Vagina (tissue), 2 donors: ENCODE results near the gene AMDHD1. TPM values are rescaled to one million over a fixed set of nuclear protein-coding genes. Genes with fewer than 3 reads are reported as not detected.
"Not testable (repeated sequence)": the region's sequence is repeated elsewhere in the genome, so short reads cannot be mapped to it uniquely, and the experiment has no call there.

ENCODE experiments used
- DNase-seq, 2 donors: peaks; one replicate each; pipeline ENCODE4 v3.0.0-alpha.2; 2017; ENCODE audit errors: extremely low spot score in 2 of 2
- H3K27ac ChIP-seq: fragments of 200-600 bp; sonication (generic); one replicate; pipeline ENCODE4 v1.5.1; 2019
- H3K27me3 ChIP-seq: fragments of 200-600 bp; sonication (generic); one replicate; pipeline ENCODE4 v1.5.1; 2019
- H3K36me3 ChIP-seq, 2 donors: fragments of 200-600 bp; sonication (generic); one replicate each; pipeline ENCODE4 v1.5.1; 2017 to 2019
- H3K4me1 ChIP-seq: fragments of 200-600 bp; sonication (generic); one replicate; pipeline ENCODE4 v1.5.1; 2019
- H3K4me3 ChIP-seq, 2 donors: fragments of 200-600 bp; sonication (generic); 1 replicate in 1 of 2; 2 replicates in 1 of 2; pipeline ENCODE4 v1.5.1; 2016 to 2019
- H3K9me3 ChIP-seq: fragments of 200-600 bp; sonication (generic); one replicate; pipeline ENCODE4 v1.5.1; 2019
- POLR2A ChIP-seq, 2 donors: fragments of 450-650 bp; IDR thresholded peaks; one replicate each; pipeline ENCODE4 v1.6.1; 2017; ENCODE audit warnings: antibody characterized with exemption in 2 of 2, mild to moderate bottlenecking in 2 of 2, moderate library complexity in 2 of 2
- POLR2AphosphoS5 ChIP-seq, 2 donors: sonication (generic); formaldehyde crosslinking; IDR thresholded peaks; one replicate each; pipeline ENCODE4 v1.9.0; 2017; ENCODE audit warnings: antibody characterized with exemption in 2 of 2, mild to moderate bottlenecking in 2 of 2, low read depth in 1 of 2; ENCODE audit not compliant: insufficient read depth in 1 of 2
- intact Hi-C: fragments of 100-400 bp; cut with DNase I; formaldehyde crosslinking; loops from one replicate; pipeline ENCODE4 v1.15.1; 2023
- total RNA-seq: library from RNA; depleted of rRNA; stranded (reverse); fragments of >200 nt; gene quantifications from one replicate; pipeline ENCODE4 v1.2.3, GENCODE V29; 2016
- TF ChIP-seq, protein P1 (sequence below), 3 experiments: fragments of 450-650 bp in 2 of 3; fragments of 200-600 bp in 1 of 3; sonication (generic) in 1 of 3; IDR thresholded peaks; one replicate each; pipeline ENCODE4 v1.5.1; 2017 to 2019; ENCODE audit warnings: antibody characterized with exemption in 3 of 3, mild to moderate bottlenecking in 2 of 3, moderate library complexity in 2 of 3

AMDHD1 gene
- total RNA-seq, 1 donor from 2014 or later: 0.49 TPM

GRCh38 chr12:95963096-95963495 is 20.0 kb downstream of the AMDHD1 start:
- H3K27ac ChIP-seq: no peak overlapping the region
- no peaks in the 10 kb centered on the region for H3K4me1 ChIP-seq
- H3K9me3 ChIP-seq: no peaks in the 10 kb centered on the region
- no peak overlapping the region for H3K4me3 ChIP-seq
- no peaks in the 10 kb centered on the region for H3K27me3 ChIP-seq
- no peak for DNase-seq
- TF ChIP-seq, protein P1, sequence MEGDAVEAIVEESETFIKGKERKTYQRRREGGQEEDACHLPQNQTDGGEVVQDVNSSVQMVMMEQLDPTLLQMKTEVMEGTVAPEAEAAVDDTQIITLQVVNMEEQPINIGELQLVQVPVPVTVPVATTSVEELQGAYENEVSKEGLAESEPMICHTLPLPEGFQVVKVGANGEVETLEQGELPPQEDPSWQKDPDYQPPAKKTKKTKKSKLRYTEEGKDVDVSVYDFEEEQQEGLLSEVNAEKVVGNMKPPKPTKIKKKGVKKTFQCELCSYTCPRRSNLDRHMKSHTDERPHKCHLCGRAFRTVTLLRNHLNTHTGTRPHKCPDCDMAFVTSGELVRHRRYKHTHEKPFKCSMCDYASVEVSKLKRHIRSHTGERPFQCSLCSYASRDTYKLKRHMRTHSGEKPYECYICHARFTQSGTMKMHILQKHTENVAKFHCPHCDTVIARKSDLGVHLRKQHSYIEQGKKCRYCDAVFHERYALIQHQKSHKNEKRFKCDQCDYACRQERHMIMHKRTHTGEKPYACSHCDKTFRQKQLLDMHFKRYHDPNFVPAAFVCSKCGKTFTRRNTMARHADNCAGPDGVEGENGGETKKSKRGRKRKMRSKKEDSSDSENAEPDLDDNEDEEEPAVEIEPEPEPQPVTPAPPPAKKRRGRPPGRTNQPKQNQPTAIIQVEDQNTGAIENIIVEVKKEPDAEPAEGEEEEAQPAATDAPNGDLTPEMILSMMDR (IDR thresholded peaks at IDR 0.05): no peak
- TF ChIP-seq POLR2AphosphoS5 (IDR thresholded peaks at IDR 0.05; ENCODE audit: insufficient read depth in 1 of 2, low read depth in 1 of 2) (no peak), POLR2A (IDR thresholded peaks at IDR 0.05) (no peak)
- no peaks in the 10 kb centered on the region for H3K36me3 ChIP-seq
- intact Hi-C loops: loop anchor here (10.0 kb wide), 1 partner anchor 1872 kb away; no protein-coding TSS in a partner anchor

DNA sequence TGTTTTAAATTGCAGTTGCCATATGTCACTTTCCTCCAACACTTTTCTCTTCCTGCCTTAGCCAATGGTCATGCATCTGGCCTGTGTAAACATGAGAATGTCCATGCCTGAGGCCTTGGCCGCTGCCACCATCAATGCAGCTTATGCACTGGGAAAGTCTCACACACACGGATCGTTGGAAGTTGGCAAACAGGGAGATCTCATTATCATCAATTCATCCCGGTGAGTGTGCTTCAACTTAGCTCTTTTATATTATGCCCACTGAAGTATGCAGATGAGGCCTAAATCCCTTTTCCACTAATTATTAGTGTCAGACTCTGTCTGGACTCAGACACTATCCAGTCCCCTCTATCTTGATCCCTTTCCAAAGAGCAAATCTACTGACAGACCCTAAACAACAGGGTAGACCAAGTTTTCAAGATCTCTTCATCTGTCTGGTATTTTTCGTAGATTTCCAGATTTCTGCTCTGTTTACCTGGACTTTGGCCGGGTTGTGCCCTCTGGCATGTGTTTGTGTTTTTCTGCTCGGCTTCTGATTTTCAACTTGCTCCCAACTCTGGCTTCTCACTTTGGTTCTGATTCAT is 23.2 kb downstream of the AMDHD1 start:
- no peaks in the 10 kb centered on the region for H3K4me1 ChIP-seq
- no peak overlapping the region for H3K27ac ChIP-seq
- no peak overlapping the region for H3K4me3 ChIP-seq
- H3K9me3 ChIP-seq: no peaks in the 10 kb centered on the region
- H3K36me3 ChIP-seq: no peaks in the 10 kb centered on the region
- H3K27me3 ChIP-seq: no peaks in the 10 kb centered on the region
- intact Hi-C loops: loop anchor here (10.0 kb wide), 1 partner anchor 1868 kb away; no protein-coding TSS in a partner anchor
- no peak for DNase-seq
- TF ChIP-seq, protein P1 (IDR thresholded peaks at IDR 0.05): no peak
- TF ChIP-seq POLR2A (IDR thresholded peaks at IDR 0.05): no peak
- TF ChIP-seq POLR2AphosphoS5 (IDR thresholded peaks at IDR 0.05; ENCODE audit: insufficient read depth in 1 of 2, low read depth in 1 of 2): no peak

- DNase-seq: no peak
- intact Hi-C loops: loop anchor here (10.0 kb wide), 1 partner anchor 1868 kb away; no protein-coding TSS in a partner anchor
- Histone ChIP-seq H3K36me3 (no peaks in the 10 kb centered on the region), H3K27ac (no peak overlapping the region), H3K4me1 (no peaks in the 10 kb centered on the region), H3K4me3 (no peak overlapping the region), H3K9me3 (no peaks in the 10 kb centered on the region), H3K27me3 (no peaks in the 10 kb centered on the region)
- TF ChIP-seq POLR2A (IDR thresholded peaks at IDR 0.05) (no peak), POLR2AphosphoS5 (IDR thresholded peaks at IDR 0.05; ENCODE audit: insufficient read depth in 1 of 2, low read depth in 1 of 2) (no peak)
- TF ChIP-seq, protein P1 (IDR thresholded peaks at IDR 0.05): no peak
These were observed 24.2 kb downstream of the AMDHD1 start for GRCh38 chr12:95967301-95967700.

DNA sequence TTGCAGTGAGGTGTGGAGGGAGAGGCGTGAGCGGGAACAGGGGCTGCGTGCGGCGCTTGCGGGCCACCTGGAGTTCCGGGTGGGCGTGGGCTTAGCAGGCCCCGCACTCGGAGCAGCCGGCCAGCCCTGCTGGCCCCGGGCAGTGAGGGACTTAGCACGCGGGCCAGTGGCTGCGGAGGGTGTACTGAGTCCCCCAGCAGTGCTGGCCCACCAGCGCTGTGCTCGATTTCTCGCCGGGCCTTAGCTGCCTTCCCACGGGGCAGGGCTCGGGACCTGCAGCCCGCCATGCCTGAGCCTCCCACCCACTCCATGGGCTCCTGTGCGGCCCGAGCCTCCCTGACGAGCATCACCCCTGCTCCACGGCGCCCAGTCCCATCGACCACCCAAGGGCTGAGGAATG is 26.0 kb downstream of the AMDHD1 start:
- DNase-seq, H3K4me3 ChIP-seq, H3K36me3 ChIP-seq, H3K4me1 ChIP-seq, H3K27ac ChIP-seq, H3K27me3 ChIP-seq, H3K9me3 ChIP-seq: not testable (repeated sequence)
- intact Hi-C loops: loop anchor here (10.0 kb wide), 1 partner anchor 1866 kb away; no protein-coding TSS in a partner anchor

- no peak overlapping the region for H3K4me3 ChIP-seq
- TF ChIP-seq POLR2A (IDR thresholded peaks at IDR 0.05): no peak
- no peak for TF ChIP-seq POLR2AphosphoS5 (IDR thresholded peaks at IDR 0.05; ENCODE audit: insufficient read depth in 1 of 2, low read depth in 1 of 2)
- TF ChIP-seq, protein P1 (IDR thresholded peaks at IDR 0.05): no peak
- no peaks in the 10 kb centered on the region for H3K9me3 ChIP-seq
- intact Hi-C loops: no loop called here
- no peaks in the 10 kb centered on the region for H3K27me3 ChIP-seq
- H3K36me3 ChIP-seq: no peaks in the 10 kb centered on the region
- no peak for DNase-seq
- no peaks in the 10 kb centered on the region for H3K4me1 ChIP-seq
- no peak overlapping the region for H3K27ac ChIP-seq
These were observed 27.8 kb downstream of the AMDHD1 start for GRCh38 chr12:95970905-95971304.
